NOMO-1 treated with dmso at 0.1 percent for 144 hours (cell line): ENCODE measurements around the gene TSPAN5.
A peak's percentile ranks its signal among the peaks of the same experiment; 100 is the strongest.
"Not testable (repeated sequence)": the region's sequence is repeated elsewhere in the genome, so short reads cannot be mapped to it uniquely, and the experiment has no call there.

Experiments used
- DNase-seq: peaks from one replicate; lab custom pipeline; 2025; ENCODE audit not compliant: unreplicated experiment; lab: John Stamatoyannopoulos, UW

The TSPAN5 gene

DNA sequence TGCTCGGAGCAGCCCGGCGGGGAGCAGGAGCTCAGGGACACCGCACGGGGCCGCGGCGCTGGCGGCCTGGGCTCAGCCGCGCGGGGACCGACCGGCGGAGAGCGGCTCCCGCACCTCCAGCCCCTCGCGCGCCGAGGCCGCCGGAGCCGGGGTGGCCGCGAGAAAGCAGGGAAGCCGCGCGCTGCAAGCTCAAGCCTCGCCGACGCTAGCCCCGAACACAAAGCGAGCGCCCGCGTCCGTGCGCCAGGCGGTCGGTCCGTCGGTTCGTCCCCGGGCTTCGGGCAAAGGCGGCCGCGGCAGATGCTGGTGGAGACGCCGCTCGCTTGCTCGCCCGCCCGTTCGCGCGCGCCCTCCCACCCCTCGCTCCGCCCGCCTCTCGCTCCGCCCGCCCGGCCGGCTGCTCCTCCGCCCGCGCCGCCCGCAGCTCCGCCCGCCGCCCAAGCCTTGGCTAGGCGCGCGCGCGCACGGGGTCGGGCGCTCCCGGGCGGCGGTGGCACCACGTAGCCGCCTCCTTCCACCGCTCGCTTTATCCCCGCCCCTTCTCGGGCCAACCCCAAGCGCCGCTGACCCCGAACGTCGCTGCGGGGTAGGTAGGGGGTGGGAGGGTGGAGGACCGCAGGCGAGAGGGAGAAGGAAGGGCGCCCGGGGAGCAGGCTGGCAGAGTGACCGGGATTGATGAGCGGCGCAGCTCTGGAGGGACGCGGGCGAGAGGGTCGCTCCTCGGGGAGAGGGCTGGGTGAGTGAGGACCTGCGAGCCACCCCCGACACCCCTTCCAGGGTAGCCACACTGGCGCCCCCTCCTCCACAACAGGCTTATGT is at the start of gene TSPAN5:
Gene TSPAN5 (minus strand): TSS at position 325 of the 819 bp plus-strand sequence.
- DNase-seq: peak; percentile 62

DNA sequence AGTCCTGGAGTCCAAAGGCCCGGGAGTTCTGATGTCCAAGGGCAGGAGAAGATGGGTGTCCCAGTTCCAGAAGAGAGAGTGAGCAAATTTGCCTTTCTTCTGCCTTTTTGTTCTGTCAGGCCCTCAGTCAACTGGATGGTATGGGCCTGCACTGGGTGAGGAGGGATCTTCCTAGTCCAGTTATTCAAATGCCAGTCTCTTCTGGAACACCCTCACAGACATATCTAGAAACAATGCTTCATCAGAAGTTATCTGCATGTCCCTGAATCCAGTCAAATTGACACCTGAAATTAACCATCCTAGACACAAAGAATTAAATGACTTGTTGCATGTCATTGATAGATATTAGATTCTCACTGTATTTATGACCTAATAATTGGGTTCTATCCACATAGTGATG is 48.5 kb upstream of the TSPAN5 start:
- DNase-seq: no peak

DNA sequence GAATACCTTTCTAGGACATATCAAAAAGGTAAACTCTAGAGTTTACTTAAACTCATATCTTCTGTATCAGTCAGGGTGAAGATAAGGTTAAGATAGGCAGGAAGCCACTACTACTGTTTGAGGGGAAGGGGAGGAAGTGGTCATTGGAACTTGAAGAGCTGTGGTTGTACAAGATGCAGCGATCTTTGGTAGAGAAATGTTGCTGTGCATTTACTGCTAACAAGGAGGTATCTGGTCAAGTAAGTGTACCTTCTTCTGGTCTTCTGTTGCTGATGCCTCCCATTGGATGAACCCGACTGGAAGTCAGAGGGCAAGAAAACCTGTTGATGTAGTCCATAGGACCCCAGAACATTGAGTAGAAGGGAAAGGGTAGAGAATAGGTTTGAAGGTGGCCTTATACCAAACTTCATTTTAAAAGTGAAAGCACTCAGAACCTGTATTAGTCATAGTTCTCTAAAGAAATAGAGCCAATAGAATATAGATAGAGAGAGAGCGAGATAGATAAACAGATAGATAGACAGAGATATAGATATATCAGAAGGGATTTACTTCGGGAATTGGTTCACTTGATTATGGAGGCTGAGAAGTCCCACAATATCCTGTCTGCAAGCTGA is 47.9 kb upstream of the TSPAN5 start:
- no peak for DNase-seq

DNA sequence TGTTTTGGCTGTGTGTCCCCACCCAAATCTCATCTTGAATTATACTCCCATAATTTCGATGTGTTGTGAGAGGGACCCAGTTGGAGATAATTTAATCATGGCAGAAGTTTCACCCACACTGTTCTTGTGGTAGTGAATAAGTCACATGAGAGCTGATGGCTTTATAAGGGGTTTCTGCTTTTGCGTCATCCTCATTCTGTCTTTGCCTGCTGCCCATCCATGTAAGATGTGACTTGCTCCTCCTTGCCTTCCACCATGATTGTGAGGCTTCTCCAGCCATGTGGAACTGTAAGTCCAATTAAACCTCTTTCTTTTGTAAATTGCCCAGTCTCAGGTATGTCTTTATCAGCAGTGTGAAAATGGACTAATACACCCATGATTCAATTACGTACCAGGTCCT is 47.2 kb upstream of the TSPAN5 start:
- DNase-seq: not testable (repeated sequence)

DNA sequence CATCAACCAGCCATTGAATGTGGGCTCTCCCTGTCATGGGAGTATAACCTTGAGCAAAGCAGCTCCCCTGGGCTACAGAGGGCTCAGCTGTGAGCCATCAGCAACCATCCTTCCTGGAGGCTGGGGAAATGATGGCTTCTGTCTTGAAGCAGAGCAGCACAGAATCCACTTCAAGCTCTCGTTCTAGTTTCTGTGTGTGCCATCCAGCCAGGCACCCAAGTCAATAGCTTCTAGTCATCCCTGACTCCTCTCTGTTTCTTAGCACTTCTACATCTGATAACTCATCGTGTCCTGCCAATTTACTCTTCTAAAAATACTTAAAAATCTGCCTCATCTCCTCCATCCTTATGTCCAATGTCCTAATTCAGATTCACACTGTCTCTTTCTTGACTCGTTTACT is 42.2 kb upstream of the TSPAN5 start:
- no peak for DNase-seq

DNA sequence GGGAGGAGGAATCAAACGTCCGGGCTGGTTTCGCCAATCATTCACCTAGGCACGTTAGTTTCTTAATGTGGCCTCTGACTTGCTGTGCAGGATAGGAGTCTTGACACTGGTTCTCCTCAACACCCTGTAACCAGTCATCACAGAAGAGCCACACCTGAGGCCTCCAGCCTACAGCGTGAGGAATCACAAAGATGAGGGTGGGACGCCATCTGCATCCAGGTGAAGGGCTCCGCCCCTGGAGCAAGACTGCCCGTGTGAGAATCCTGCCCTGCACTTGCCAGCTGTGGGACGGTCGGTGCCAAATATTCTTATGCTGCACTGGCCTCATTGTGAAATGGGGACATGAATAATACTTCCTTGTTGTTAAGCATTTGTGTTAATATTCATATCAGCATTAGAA is 35.7 kb upstream of the TSPAN5 start:
- DNase-seq: no peak

DNA sequence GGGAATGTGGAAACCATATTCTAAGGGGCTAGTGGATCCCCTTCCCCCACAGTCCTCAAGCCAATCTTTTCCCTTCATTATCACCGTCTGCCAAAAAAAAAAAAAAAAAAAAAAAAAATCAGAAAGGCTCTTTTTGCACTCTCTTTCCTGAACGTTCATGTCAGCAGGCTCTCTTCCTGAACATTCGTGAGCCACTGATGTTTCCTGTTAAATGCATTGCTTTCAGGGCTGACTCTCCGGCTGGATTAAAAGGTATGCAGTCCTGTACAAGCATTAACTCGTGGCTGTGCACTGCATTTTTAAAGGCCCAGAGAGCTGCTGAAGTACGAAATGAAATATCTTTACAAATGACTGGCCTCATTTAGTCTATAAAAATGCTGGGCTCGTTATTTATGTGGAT is 34.0 kb upstream of the TSPAN5 start:
- DNase-seq: no peak

DNA sequence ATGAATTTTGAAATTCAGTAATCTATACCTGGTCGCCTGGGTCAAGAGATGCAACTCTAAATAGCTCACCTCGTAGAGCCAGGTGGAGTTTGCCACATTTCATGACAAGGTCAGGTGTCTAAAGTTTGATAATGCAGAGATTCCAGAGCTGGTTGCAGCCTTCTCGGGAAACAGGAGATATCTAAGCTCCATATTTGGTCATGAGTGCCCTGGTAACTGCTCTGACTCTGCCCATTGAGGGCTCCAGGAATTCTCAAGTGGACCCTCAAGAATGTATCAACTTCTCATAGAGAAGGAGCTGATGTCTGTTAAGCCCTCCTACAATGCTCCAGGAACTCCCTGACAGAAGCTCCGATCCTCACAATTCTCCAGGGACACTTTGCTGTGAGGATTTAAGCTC is 33.2 kb upstream of the TSPAN5 start:
- DNase-seq: no peak

DNA sequence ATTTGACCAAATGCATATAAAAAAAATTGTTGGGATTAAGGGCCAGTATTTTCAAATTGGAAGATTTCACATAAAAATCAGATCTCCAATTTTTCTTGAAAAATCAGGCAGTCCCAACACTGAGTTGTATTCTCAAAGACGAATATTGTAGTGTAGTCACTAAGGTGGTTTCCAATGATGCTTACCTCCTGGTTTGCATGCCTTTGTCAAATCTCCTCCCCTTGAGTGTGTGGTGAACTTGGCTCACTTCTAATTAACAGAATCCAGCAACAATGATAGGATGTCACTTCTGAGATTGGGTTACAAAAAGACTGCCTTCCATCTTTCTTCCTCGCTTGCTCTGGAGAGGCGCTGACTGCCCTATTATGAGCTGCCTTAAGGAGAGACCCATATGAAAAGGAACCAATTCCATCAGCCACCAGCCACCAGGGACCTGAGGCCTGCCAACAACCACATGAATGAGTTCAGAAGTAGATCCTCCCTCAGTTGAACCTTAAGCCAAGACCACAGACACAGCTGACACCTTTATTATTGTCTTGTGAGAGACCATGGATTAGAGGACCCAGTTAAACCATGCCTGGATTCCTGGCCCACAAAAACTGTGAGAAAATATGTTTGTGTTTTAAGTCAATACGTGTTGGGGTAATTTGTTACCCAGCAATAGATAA is 31.2 kb upstream of the TSPAN5 start:
- DNase-seq: no peak

DNA sequence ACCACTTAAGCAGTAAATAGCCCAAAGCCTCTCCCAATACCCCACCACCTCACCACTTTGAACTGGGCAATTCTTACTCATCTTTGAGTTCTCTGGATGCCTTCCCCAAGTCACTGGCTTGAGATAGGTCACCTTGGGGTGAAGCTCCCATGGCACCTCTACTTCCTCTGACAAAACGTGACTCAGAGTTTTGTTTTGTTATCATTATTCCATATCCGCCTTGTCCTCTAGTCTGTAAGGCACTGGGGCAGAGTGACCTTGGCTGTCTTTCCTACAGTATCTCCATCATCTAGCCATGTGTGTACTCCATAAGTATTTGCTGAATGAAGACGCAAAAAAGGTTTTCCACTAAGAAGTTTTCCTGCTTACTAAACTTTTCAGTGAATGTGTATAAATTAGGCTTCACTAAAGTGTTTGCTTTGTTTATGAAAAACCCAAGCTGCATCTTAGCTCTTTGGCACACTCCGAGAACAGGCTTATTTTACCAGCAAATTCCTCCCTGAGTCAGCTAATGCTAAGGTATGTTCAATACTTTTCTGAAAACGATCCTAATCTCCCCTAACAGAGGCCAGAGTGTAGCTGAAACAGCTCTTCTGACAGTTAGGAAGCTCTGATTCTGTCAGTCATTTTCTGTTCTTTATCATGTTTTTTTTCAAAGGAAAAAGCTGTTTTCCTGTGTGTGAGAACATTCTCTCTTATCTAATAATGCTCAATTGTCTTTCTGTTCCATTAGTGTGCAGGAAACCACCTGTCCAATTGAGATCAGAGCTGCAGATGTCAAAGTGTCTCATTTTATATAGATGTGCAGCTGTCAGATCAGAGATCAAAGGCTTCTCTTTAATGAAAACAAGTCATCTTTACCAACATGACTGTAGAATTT is 30.2 kb upstream of the TSPAN5 start:
- no peak for DNase-seq

DNA sequence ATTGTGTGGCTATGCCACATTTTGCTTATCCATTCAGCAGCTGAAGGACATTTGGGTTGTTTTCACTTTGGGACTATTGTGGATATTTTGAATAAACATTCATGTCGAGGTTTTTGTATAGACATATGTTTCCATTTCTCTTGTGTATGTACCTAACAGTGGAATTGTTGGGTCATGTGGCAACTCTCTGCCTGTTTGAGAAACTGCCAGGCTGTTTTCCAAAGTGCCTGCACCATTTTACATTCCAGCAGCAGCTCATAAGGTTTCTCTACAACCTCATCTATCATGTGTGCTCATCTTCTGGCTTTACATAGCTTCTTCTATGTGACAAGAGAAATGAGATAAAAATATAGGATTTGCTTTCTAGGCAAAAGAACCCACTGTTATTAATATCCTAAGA is 29.5 kb upstream of the TSPAN5 start:
- DNase-seq: no peak

DNA sequence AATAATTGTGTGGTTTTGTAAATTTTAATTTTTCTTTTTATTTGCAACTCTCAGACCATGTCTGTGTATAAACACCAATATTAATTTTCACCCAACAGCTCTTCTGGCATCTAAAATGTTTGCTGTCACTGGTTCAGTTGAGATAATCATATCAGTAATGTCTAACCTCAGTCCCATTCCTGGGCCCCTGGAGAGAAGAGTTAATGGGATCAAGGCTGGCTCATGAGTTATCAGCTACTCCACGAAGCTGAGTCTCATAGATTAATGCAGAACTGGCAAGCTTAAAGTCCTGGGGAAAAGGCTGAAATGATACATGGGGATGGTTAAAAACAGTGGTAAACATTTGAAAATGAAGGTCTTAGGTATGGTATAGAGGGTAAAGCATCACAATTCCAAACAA is 28.4 kb upstream of the TSPAN5 start:
- no peak for DNase-seq

DNA sequence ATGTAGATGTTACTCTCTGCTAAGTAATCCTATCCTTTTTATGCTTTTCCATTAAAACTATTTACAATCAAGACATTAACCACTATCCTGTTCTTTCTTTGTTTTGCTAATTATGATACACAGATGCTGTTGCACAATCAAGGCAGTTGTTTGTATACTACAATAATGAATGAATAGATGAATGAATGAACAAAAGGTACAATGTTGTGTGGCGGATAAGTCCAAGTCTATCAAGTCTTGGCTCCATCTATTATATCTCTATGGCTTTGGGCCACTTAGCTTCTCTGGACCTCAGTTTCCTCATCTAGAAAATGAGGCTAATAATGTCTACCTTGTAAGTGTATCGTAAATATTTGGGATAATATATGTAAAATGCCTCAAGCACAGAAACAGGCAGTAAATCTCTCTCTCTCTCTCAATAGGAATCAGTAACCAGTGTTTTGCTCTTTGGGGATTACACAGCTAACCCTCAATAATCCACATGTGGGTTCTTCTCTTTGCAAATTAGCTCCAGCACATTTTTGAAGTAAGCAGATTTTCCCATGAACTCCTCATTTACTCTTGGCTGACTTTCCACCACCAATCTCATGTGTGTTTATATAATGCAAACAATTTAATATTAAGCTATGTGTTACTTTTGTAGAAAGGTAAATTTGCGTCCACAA is 27.8 kb upstream of the TSPAN5 start:
- no peak for DNase-seq

DNA sequence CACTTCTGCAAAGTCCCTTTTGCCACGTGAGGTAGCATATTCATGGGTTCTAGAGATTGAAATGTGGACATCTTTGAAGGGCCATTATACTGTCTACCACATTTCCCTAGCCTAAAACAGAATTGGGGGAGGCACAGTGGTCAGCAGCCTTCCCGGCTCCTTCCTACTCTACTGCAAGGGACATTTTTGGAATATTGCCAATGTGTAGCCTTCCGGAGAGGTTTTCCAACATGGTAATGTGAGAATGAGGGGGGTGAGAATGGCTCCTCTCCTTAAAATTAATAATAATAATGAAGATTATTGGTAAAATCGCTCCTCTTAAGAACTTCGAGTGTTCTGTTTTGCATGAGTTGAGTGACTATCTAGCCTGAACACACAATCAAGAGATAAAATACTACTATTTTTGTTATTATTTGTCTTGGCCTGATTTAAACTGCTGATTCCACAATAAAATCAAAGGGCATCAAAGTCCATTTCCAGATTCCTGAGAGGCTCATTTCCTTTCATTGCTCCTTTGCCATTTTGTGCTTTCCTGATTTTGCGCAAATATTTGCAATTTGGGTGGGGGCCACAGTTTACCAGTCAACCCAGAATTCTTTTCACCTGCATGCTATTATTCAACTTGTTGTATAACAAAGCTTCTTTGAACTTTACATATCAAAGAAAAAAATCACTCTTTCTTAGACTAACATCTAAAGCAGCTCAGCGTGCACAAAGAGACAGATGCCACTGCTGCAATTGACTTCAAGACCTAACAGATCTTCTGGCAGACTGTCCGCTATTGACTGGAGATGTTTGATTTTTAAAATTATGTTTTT is 27.0 kb upstream of the TSPAN5 start:
- DNase-seq: no peak

DNA sequence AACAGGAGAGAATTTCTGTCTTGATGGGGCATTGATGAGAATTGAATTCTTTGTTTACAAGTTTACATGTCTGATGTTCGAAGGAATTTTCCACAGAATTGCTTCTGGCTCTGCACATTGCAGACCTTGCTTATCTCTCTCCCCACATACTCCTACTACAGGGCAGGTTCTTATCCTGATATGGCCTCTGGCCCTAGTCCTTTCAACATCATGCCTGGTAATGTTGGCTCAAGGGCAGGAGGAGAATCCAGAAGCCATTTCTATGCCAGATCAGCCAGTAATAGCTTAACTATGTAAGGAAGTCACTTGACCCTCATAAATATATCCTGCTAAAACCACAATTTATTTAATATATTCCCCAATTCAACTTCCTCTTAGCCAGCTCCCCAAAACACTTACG is 24.3 kb upstream of the TSPAN5 start:
- no peak for DNase-seq

DNA sequence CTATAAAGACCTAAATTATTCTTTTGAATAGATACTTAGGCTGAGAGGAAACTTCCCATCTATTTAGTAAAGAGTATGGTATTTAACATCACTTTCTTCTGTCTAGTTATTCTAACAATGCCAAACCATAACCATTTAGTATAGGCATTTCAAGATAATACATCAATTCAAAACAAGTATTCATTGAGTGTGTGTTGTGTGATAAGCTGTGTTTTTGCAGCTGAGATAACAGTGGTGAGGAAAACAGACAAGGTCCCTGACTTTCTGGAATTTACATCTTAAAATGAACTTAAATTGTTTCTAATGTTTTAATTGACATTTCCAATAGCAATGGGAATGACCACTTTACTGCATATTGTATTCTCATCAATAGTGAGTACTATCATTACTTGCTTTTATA is 22.4 kb upstream of the TSPAN5 start:
- no peak for DNase-seq

DNA sequence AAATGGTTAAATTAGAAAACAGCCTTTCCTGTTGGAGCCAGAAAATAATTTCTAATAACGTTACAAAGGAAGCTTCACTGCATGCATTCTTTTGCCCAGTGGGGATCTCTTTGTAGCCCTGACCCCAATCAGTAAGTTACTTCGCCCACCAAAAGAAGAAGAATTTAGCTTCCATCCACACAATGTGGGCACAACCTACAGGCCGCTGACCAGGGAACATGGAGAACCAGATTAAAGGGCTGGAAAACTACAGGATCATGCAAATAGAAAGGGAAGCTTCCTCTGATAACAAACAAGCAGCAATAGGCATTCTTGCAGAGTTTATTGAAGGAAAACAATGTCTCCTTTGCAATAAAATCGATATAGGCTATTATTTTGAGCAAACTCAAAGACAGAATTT is 21.3 kb upstream of the TSPAN5 start:
- no peak for DNase-seq

DNA sequence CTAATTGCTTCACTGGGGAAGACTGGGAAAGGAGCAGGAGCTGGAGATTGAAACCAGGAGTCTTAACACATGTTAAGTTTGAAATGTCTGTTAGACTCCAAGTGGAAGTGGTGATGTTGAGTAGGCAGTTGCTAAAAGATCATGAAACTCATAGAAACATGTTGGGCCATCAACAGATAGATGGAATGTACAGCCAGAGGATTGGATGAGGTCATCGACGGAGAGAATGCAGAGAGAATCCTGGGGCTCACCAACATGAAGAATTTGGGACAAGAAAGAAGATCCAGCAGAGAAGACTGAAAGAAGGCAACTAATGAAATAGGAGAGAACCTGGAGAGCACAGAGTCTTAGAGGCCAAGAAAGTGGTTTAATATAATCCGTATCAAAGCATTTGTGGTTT is 19.4 kb upstream of the TSPAN5 start:
- DNase-seq: no peak

DNA sequence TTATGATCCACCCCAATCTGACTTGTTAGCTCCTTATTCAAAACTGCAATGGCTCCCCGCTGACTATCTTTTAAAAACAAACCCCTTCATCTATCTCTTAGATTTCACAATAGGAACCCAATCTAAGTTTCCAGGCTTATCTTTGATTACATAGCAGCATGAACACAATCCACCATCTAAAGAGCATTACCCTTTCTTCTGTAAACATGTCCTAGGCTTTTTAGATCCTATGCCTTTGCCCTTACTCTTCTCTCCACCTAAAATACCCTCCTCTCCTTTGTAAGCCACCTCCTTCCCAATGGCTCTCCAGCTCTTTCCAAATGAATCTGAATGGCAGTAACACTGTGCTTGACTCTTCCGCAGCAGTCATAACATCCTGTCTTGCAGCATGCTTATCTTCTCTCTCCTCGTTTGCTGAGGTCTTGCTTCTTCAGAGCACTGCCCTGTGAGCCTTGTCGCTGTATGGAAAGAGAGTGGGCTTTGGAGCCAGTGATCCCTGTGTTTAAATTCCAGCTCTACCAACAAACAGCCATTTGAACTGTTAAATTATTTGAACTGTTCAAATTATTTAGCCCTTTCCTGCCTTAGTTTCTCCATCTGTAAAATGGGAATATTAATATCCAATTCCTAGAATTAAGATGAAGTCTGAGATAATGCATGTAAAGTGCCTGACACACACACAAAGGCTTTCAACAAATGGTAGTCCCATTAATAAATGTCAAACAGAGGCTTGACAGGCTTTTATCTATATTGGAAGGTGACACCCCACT is 16.2 kb upstream of the TSPAN5 start:
- no peak for DNase-seq
